ENCODE measurements around the gene FASTK. TPM values are rescaled to one million over a fixed set of nuclear protein-coding genes. Genes with fewer than 3 reads are reported as not detected.

FASTK gene
- total RNA-seq, 4 donors from 2014 or later: 121 to 241 (median 144) TPM

GRCh38 chr7:151128716-151129115, 48.1 kb upstream of the FASTK start:
- in situ Hi-C loops (cut with MboI; ENCODE audit: low pct_ligation_motif_present in 1 of 4, low pct_unique_long_range_greater_than_20kb in 1 of 4, low sequenced_read_pairs in 3 of 4): loop anchor here in 2 of 4 donors (5.0 to 10.0 kb wide), 2 partner anchors 44 to 46 kb away; no protein-coding TSS in a partner anchor
- no peaks in the 10 kb centered on the region for H3K9me3 ChIP-seq
- peaks cover 0 to 10% (median 4%) of the 10 kb centered on the region in 4 donors for H3K36me3 ChIP-seq
- H3K4me3 ChIP-seq: no peak overlapping the region
- DNase-seq: no peak
- peaks cover 0 to 25% (median 19%) of the 10 kb centered on the region in 4 donors for H3K4me1 ChIP-seq
- TF ChIP-seq POLR2AphosphoS5 (IDR thresholded peaks at IDR 0.05): no peak
- TF ChIP-seq EP300 (IDR thresholded peaks at IDR 0.05; ENCODE audit: low read depth): no peak
- TF ChIP-seq CTCF (IDR thresholded peaks at IDR 0.05): no peak
- TF ChIP-seq POLR2A (IDR thresholded peaks at IDR 0.05): no peak
- no peaks in the 10 kb centered on the region for H3K27me3 ChIP-seq
- 88% methylated on average over 7 of the region's 8 CpGs; no CpG with 5 or more reads in 1 of the 2 donors for WGBS, 2 donors (ENCODE audit: low coverage in 1 of 2)
- H3K27ac ChIP-seq: no peak overlapping the region
- intact Hi-C loops (cut with DNase I; ENCODE audit: low total_unique reads): loop anchor here (10.0 kb wide), 1 partner anchor 176 kb away; no protein-coding TSS in a partner anchor

- intact Hi-C loops (cut with DNase I; ENCODE audit: low total_unique reads) (loop anchor here (10.0 kb wide), 1 partner anchor 177 kb away; no protein-coding TSS in a partner anchor), in situ Hi-C loops (cut with MboI; ENCODE audit: low pct_ligation_motif_present in 1 of 4, low pct_unique_long_range_greater_than_20kb in 1 of 4, low sequenced_read_pairs in 3 of 4) (loop anchor here in 2 of 4 donors (5.0 to 10.0 kb wide), 2 partner anchors 44 to 47 kb away; no protein-coding TSS in a partner anchor)
Measured at GRCh38 chr7:151128144-151128543, 47.5 kb upstream of the FASTK start.

GRCh38 chr7:151126491-151127137, 46.0 kb upstream of the FASTK start:
- Histone ChIP-seq H3K4me1 (peaks cover 0 to 25% (median 19%) of the 10 kb centered on the region in 4 donors), H3K27ac (peak overlapping the region in 3 of 4 donors; percentile 68 to 80 (median 73)), H3K36me3 (peaks cover 0 to 10% (median 4%) of the 10 kb centered on the region in 4 donors), H3K9me3 (no peaks in the 10 kb centered on the region), H3K27me3 (no peaks in the 10 kb centered on the region), H3K4me3 (peak overlapping the region in 1 of 4 donors; percentile 49)
- intact Hi-C loops (cut with DNase I; ENCODE audit: low total_unique reads) (loop anchor here (10.0 kb wide), 1 partner anchor 178 kb away; no protein-coding TSS in a partner anchor), in situ Hi-C loops (cut with MboI; ENCODE audit: low pct_ligation_motif_present in 1 of 4, low pct_unique_long_range_greater_than_20kb in 1 of 4, low sequenced_read_pairs in 3 of 4) (loop anchor here in 2 of 4 donors (5.0 to 10.0 kb wide), 2 partner anchors 46 to 48 kb away; no protein-coding TSS in a partner anchor)
- no peak for TF ChIP-seq CTCF (IDR thresholded peaks at IDR 0.05)
- TF ChIP-seq POLR2A (IDR thresholded peaks at IDR 0.05): peak; percentile 5
- TF ChIP-seq POLR2AphosphoS5 (IDR thresholded peaks at IDR 0.05): peak in 1 of 3 donors; percentile 4
- peak; percentile 77 for DNase-seq
- 40% methylated on average over 16 of the region's 19 CpGs; no CpG with 5 or more reads in 1 of the 2 donors for WGBS, 2 donors (ENCODE audit: low coverage in 1 of 2)

More at GRCh38 chr7:151128144-151128543, 47.5 kb upstream of the FASTK start:
- H3K27ac ChIP-seq: no peak overlapping the region
- no peaks in the 10 kb centered on the region for H3K9me3 ChIP-seq
- no peaks in the 10 kb centered on the region for H3K27me3 ChIP-seq
- no peak for DNase-seq
- TF ChIP-seq POLR2A (IDR thresholded peaks at IDR 0.05) (no peak), CTCF (IDR thresholded peaks at IDR 0.05) (no peak)
- peaks cover 0 to 10% (median 4%) of the 10 kb centered on the region in 4 donors for H3K36me3 ChIP-seq
- H3K4me3 ChIP-seq: no peak overlapping the region
- peaks cover 0 to 25% (median 19%) of the 10 kb centered on the region in 4 donors for H3K4me1 ChIP-seq
- 80% methylated on average over 14 of the region's 14 CpGs; no CpG with 5 or more reads in 1 of the 2 donors for WGBS, 2 donors (ENCODE audit: low coverage in 1 of 2)

- TF ChIP-seq POLR2AphosphoS5 (IDR thresholded peaks at IDR 0.05) (no peak), EP300 (IDR thresholded peaks at IDR 0.05; ENCODE audit: low read depth) (no peak), POLR2A (IDR thresholded peaks at IDR 0.05) (no peak), CTCF (IDR thresholded peaks at IDR 0.05) (no peak)
- Histone ChIP-seq H3K4me3 (peak overlapping the region in 3 of 4 donors; percentile 36 to 49 (median 40)), H3K27ac (peak overlapping the region; percentile 9 to 80 (median 70)), H3K4me1 (peaks cover 0 to 25% (median 19%) of the 10 kb centered on the region in 4 donors), H3K27me3 (no peaks in the 10 kb centered on the region), H3K36me3 (peaks cover 0 to 10% (median 4%) of the 10 kb centered on the region in 4 donors), H3K9me3 (no peaks in the 10 kb centered on the region)
- WGBS, 2 donors (ENCODE audit: low coverage in 1 of 2): 40% methylated on average over 58 of the region's 58 CpGs; no CpG with 5 or more reads in 1 of the 2 donors
- in situ Hi-C loops (cut with MboI; ENCODE audit: low pct_ligation_motif_present in 1 of 4, low pct_unique_long_range_greater_than_20kb in 1 of 4, low sequenced_read_pairs in 3 of 4): loop anchor here in 2 of 4 donors (5.0 to 10.0 kb wide), 2 partner anchors 46 to 49 kb away; no protein-coding TSS in a partner anchor
- intact Hi-C loops (cut with DNase I; ENCODE audit: low total_unique reads): loop anchor here (10.0 kb wide), 1 partner anchor 179 kb away; no protein-coding TSS in a partner anchor
- peak; percentile 60 for DNase-seq
Measured at GRCh38 chr7:151125846-151126481, 45.4 kb upstream of the FASTK start.
